ENCODE data around the gene ZNF485.
A peak's percentile ranks its signal among the peaks of the same experiment; 100 is the strongest.
"Not testable (repeated sequence)": the region's sequence is repeated elsewhere in the genome, so short reads cannot be mapped to it uniquely, and the experiment has no call there.

The ZNF485 gene

GRCh38 chr10:43605850-43606322 is 352 bp upstream of the ZNF485 start:
- DNase-seq (ENCODE audit: low read depth), result no peak

- no peak for DNase-seq (ENCODE audit: low read depth)
These were observed 948 bp downstream of the ZNF485 start for GRCh38 chr10:43607199-43607573.

DNA sequence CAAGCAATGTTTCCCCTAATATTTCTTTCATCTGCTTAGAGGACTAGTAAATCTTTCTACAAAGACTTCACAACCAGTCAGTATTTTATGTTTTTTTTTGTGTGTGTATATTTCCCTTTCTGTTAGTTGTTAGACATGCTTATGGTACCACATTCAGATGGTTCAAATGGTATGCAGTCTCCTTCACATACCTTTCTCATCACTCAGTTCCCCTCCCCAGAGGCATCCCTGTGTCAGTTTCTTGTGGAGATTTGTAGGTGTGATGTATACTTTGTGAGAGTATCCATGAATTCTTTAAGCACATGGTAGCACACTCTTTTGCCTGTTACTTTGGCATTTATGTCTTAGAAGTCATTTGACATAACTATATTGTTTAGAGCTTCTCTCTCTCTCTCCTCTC is 4.4 kb downstream of the ZNF485 start:
- DNase-seq (ENCODE audit: low read depth), result no peak

- DNase-seq (ENCODE audit: low read depth), result no peak
These were observed 10.6 kb downstream of the ZNF485 start for GRCh38 chr10:43616697-43617370.

GRCh38 chr10:43619368-43619767 is 13.1 kb downstream of the ZNF485 start:
- DNase-seq (ENCODE audit: low read depth), result no peak

DNA sequence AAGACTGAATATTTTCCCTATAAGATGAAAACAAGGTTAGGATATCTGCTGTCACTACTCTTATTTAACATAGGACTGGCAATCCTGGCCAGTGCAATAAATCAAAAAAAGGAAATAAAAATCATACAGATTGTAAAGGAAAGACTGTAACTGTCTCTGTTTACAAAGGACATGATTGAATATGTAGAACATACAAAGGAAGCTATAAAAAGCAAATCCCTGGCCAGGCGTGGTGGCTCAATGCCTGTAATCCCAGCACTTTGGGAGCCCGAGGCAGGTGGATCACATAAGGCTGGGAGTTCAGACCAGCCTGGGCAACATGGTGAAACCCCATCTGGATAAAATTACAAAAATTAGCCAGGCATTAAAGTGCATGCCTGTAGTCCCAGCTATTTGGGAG is 15.8 kb downstream of the ZNF485 start:
- DNase-seq (ENCODE audit: low read depth), result no peak

DNA sequence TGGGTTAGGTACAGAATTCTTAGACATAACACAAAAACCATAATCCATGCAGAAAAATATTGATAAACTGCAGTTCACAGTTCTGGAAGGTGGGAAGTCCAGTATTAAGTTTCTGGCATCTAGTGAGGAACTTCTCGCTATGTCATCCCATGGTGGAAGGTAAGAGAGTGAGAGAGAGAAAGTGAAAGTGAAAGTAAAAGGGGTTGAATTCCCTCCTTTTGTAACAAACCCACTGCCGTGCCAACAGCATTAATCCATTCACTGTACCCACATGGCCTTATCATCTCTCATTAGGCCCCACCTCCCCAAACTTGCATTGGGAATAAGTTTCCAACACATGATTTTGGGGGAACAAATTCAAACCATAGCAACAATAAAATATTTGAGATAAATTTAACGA is 17.1 kb downstream of the ZNF485 start:
- DNase-seq (ENCODE audit: low read depth), result no peak

DNA sequence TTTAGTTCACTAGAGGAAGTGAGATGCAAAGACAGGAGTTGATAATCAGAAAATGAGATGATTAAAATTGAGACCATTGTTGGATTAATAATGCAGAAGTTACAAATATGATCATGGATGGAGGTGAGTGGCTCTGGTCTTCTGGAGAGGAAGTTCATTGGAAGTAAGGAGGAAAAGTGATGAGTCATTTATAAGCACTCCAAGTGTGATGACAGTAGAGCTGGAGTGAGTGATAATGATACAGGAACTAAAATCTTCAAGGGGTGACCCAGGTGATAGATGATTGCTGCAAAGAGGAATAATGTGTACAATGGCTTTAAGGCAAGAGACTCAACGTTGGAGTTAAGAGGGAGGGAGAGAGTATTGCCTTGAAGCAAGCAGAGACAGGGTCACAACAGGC is 21.7 kb downstream of the ZNF485 start:
- no peak for DNase-seq (ENCODE audit: low read depth)

GRCh38 chr10:43628956-43629355 is 22.7 kb downstream of the ZNF485 start:
- no peak for DNase-seq (ENCODE audit: low read depth)

DNA sequence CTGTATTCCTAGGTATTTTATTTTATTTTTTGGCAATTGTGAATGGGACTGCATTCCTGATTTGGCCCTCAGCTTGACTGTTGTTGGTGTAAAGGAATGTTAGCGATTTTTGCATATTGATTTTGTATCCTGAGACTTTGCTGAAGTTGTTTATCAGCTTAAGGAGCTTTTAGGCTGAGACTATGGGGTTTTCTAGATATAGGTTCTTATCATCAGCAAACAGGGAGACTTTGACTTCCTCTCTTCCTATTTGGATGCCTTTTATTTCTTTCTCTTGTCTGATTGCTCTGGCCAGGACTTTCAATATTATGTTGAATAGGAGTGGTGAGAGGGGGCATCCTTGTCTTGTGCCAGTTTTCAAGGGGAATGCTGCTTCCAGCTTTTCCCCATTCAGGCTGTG is 29.6 kb downstream of the ZNF485 start:
- not testable (repeated sequence) for DNase-seq (ENCODE audit: low read depth)

DNA sequence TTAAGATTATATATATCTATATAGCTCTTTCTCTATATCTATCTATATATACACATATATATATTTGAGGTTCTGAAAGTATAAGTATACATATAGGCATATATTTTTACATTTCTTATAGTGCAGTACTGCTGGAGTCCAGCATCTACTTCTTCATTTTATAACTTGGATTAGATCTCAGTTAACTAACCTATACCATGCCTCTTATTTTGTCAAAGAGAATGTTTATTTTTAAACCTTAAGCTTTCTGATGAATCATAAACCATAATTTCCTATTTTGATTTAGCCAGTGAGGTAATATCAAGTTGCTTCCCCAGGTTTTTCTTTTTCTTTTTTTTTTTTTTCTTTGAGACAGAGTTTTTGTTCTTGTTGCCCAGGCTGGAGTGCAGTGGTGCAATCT is 34.4 kb downstream of the ZNF485 start:
- no peak for DNase-seq (ENCODE audit: low read depth)

DNA sequence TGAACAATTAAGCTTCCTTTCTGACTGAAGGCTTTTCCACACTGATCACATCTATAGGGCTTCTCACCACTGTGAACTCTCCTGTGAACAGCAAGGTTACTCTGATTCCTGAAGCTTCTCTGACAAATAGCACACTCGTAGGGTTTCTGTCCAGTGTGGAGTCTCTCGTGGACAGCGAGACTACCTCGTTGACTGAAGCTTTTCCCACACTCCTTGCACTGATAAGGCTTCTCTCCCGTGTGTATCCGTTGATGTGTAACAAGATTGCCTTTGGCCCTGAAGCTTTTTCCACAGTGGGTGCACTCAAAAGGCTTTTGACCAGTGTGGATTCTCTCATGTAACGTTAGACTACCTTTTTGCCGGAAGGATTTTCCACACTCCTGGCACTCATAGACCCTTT is 38.0 kb downstream of the ZNF485 start:
- no peak for DNase-seq (ENCODE audit: low read depth)

DNA sequence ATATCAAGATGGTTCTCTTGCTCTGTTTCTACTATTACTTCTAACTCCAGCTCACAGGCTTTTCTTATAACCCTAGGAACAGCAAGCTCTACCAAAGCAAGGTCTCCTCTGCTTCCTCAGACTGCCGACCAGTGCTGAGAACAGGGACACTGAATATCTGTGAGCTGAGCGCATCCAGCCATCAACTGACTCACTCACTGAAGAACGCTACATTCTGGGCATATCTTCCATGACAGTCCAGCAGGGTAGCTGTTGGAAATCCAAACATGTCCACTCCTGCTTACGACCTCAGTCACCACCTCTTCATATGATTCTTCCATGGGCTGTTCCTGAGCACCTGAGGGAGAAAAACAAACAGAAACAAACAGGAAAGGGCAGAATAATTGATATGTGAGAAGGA is 39.6 kb downstream of the ZNF485 start:
- no peak for DNase-seq (ENCODE audit: low read depth)

DNA sequence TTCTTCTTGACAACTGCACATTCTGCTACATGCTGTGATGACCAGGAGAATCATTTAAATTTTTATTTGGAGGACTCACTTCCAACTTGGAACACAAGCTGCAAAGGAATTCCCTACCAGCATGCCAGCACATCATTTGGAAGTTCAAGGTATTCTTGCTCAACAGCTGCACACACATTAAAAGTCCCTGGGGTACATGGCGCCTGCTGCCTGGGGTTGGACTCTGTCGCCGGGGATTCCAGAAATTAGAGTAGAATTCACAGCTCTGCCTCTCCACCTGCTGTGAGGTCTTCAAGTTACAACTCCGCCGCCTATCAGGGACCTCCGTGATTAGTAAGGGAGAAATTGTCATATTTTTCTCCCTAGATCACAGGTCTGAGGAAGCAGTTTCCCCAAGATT is 41.3 kb downstream of the ZNF485 start:
- no peak for DNase-seq (ENCODE audit: low read depth)

GRCh38 chr10:43648095-43648397 is 41.8 kb downstream of the ZNF485 start:
- no peak for DNase-seq (ENCODE audit: low read depth)

DNA sequence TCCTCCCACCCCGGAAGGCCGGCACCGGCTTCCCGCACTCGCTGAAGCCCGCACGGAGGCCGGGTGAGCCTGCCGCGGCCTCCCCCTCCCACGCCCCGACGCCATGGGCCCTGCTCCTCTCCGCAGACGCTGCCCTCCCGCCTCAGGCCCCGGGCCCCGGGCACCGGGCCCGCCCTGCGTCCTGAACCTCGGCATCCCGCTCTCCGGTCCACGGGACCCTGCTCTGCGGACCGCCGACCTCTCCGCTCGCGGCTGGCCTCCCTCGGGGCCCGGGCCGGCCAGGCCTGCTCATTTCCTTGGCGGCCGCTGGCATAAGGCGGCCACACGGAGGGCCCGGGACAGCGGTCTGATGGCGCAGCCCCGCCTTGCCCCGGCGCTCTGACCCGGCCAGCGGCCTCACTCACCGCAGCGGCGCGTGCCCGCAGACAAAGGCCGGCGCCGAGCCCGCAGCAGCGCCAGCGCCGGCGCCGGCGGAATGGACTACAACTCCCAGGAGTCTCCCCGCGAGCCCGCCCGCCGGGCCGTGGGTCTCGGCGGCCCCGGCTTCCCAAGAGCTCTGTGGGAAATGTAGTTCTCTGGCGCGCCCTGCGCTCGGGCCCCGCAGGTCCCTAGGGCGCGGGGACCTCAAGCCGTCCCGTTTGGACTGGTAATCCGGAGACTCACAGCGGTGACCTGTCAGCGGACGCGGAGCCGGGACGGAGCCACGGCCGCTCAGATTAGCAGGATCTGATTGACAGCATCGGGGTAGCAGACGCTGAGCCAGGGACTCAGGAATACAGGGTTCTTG is 42.4 kb downstream of the ZNF485 start, which contains the start of gene ZNF32:
TSS of gene ZNF32 (minus strand) at position 484 of the 787 bp plus-strand sequence. CDS start 2,748 bp downstream, outside the sequence.
- DNase-seq (ENCODE audit: low read depth), result peak; percentile 72

DNA sequence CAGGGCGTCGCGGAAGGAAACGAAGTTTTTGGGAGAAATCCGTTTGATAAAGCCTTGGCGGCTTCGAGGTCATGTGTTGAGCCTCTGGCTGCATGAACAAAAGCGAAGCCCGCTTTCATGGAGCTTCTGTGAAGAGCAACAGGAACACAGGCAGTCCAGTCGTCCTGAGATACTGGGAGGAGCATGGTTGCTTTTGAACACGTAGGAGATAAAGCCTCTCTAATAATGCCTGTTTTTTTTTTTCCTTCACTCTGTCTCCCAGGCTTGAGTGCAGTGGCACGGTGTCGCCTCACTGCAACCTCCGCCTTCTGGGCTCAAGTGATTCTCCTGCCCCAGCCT is 42.9 kb downstream of the ZNF485 start:
- no peak for DNase-seq (ENCODE audit: low read depth)

GRCh38 chr10:43653746-43654145 is 47.5 kb downstream of the ZNF485 start:
- no peak for DNase-seq (ENCODE audit: low read depth)

GRCh38 chr10:43655311-43655710 is 49.1 kb downstream of the ZNF485 start:
- DNase-seq (ENCODE audit: low read depth), result no peak

DNA sequence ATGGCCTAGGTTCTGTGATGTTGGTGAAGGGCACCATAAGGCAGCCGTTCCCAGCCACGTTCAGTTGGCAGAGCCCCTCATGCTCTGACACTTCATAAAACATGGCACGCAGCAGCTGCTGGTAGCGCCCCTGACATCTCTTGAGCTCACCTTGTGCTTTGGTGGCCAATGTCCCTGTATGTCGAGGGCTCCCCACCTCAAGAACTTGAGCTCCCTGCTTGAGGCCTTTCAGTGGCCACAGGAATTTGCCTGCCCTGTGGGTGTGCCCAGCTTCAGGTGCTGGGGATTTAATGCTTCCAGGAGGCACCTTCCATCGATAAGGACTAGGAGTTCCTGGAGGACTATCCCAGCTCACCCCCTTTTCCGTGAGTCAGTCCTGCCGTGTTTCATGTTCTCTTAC is 52.0 kb downstream of the ZNF485 start:
- DNase-seq (ENCODE audit: low read depth), result no peak

DNA sequence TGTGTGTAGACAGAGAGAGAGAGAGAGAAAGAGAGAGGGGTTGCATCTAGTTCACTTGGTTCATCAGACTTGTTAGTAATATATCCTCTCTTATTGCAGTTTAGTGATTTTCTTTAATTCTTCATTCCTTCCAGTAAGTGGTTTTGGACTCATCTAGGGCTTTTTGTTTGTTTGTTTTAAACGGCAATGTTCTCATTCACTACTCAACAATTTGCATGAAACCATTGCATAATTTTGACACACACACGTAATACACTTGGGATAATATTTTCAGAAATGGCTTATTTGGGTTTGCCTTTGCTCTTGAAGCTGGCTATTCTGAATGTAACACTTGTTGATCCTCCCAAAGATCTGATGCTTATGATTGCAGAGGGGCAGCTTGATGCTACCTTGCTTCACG is 58.8 kb downstream of the ZNF485 start:
- DNase-seq (ENCODE audit: low read depth), result no peak

DNA sequence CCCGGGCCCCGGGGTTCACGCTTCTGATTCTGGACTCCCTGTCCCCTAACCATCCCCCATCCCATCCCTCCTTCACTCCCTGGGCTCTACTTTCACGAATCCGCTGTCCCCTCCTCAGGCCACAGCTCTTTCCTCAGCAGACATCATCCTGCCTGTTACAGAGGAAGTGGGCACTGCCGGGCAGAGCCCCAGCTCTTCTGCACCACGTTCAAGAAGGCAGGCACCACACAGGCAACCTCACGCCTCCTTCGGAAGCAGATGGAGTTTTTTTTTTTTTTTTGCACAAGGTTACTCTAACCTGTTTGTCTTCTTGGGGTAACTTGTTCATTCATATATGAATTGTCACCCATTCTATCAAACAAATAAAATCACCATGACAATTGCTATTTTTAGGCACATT is 60.3 kb downstream of the ZNF485 start:
- DNase-seq (ENCODE audit: low read depth), result no peak

DNA sequence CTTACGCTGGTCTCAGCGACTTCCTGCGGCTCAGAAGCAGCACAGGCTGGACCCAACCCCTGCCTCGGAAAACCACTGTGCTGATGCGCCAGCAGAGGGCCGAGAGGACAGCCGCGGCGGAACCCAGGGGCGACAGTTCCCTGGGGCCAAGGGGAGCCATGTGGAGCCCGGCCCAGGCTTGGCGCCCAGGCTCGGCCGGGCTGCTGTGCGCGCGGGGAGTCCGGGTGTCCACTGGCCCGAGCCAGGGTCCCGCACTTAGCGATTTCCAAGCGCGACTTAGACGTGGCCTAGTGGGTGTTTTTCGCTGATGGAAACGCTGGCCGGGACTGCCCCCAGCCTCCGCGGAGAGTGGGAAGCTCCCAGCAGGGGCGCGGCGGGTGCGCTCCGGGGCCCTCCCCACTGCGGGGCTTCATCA is 61.1 kb downstream of the ZNF485 start:
- no peak for DNase-seq (ENCODE audit: low read depth)
